Neural crest cell (in vitro differentiated cells): ENCODE results near the gene ACTL9. TPM values are rescaled to one million over a fixed set of nuclear protein-coding genes. Genes with fewer than 3 reads are reported as not detected.

Experiments used
- DNase-seq: peaks from one replicate; pipeline ENCODE4 v3.0.0; 2021; ENCODE audit warnings: low read depth, mixed read lengths, low spot score
- H3K27ac Mint-ChIP-seq: one replicate; pipeline ENCODE4 v1.8.0; 2021; ENCODE audit warnings: mild to moderate bottlenecking, mixed read lengths; ENCODE audit not compliant: unreplicated experiment
- H3K27me3 Mint-ChIP-seq: 2 replicates; pipeline ENCODE4 v1.8.0; 2021; ENCODE audit warnings: low read depth, mild to moderate bottlenecking, mixed read lengths
- H3K36me3 Mint-ChIP-seq: 2 replicates; pipeline ENCODE4 v1.8.0; 2021; ENCODE audit warnings: low read depth, mild to moderate bottlenecking, mixed read lengths
- H3K4me1 Mint-ChIP-seq: 2 replicates; pipeline ENCODE4 v1.8.0; 2021; ENCODE audit warnings: mixed read lengths
- H3K4me3 Mint-ChIP-seq: one replicate; pipeline ENCODE4 v1.8.0; 2021; ENCODE audit warnings: mild to moderate bottlenecking, mixed read lengths
- H3K9me3 Mint-ChIP-seq: 2 replicates; pipeline ENCODE4 v1.8.0; 2021; ENCODE audit warnings: mixed read lengths
- total RNA-seq: library from RNA; stranded (reverse); gene quantifications from 2 replicates; pipeline ENCODE4 v1.2.1, GENCODE V29; 2021
- TF ChIP-seq, protein P1 (sequence below): fragments of 200-600 bp; sonication (generic); conservative IDR thresholded peaks from 2 replicates; pipeline ENCODE4 v1.5.0; 2021; ENCODE audit warnings: antibody characterized with exemption, mild to moderate bottlenecking

Gene ACTL9
- total RNA-seq, 1 donor from 2014 or later: not detected

DNA sequence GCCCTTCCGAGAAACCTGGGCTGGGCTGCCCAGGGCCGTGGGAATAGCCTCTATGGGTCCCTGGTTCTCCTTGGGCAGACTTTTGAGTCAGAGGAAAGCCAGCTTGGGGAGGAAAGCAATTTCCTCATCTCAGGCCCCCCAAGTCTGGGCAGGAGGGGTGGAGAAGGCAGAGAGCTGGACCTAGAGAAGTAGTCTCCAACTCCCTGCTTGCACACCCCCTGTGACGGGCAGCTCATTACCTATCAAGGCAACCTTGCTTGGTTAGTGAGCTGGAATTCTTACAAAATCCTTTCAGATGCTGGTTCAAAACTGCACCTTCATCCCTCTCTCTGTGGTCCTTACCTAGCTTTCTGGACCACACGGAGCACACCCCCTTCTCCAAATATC, 33.9 kb downstream of the ACTL9 start:
- no peaks in the 10 kb centered on the region for H3K4me1 Mint-ChIP-seq
- DNase-seq: no peak
- H3K4me3 Mint-ChIP-seq: no peak overlapping the region
- H3K27me3 Mint-ChIP-seq: peaks cover 33% of the 10 kb centered on the region
- TF ChIP-seq, protein P1, sequence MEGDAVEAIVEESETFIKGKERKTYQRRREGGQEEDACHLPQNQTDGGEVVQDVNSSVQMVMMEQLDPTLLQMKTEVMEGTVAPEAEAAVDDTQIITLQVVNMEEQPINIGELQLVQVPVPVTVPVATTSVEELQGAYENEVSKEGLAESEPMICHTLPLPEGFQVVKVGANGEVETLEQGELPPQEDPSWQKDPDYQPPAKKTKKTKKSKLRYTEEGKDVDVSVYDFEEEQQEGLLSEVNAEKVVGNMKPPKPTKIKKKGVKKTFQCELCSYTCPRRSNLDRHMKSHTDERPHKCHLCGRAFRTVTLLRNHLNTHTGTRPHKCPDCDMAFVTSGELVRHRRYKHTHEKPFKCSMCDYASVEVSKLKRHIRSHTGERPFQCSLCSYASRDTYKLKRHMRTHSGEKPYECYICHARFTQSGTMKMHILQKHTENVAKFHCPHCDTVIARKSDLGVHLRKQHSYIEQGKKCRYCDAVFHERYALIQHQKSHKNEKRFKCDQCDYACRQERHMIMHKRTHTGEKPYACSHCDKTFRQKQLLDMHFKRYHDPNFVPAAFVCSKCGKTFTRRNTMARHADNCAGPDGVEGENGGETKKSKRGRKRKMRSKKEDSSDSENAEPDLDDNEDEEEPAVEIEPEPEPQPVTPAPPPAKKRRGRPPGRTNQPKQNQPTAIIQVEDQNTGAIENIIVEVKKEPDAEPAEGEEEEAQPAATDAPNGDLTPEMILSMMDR: no peak
- no peaks in the 10 kb centered on the region for H3K36me3 Mint-ChIP-seq
- H3K9me3 Mint-ChIP-seq: no peaks in the 10 kb centered on the region
- H3K27ac Mint-ChIP-seq: no peak overlapping the region

DNA sequence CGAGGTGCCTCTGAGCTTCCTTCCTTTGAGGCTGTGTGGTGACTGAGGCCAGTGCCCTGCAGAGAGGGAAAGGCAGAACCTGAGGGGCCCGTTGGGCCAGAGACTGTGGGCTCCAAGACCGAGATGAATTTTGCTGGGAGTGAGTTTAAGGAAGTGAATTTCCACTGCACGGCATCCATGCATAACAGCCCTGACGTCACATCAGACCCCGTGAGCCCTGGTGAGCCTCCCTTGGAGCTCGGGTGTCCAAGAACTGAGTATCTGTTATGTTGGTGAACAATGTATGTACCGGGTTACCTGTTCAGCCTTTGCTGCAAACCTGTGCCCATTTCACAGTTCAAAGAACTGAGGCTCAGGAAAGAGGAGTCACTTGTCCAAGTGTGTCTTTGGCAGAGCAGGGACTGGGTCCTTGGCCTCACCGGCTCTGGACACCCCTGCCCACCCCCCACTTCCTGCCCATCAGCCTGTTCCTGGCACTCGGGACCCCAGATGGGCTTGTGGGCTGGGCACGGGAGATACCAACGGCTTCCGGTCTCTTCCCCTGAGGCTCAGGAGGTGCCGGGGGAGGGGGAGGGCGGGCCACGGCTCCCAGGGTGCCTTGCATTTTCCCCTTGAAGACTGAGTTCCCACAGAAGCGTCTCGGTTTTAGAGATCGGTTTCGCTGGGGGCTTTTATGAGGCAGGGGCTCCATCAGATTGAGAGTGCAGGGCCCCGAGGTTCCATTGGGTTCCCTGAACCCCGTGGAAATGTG, 34.5 kb downstream of the ACTL9 start:
- Mint-ChIP-seq H3K9me3 (no peaks in the 10 kb centered on the region), H3K27ac (no peak overlapping the region), H3K27me3 (peaks cover 38% of the 10 kb centered on the region), H3K4me3 (no peak overlapping the region), H3K4me1 (no peaks in the 10 kb centered on the region), H3K36me3 (no peaks in the 10 kb centered on the region)
- TF ChIP-seq, protein P1: no peak
- DNase-seq: no peak

DNA sequence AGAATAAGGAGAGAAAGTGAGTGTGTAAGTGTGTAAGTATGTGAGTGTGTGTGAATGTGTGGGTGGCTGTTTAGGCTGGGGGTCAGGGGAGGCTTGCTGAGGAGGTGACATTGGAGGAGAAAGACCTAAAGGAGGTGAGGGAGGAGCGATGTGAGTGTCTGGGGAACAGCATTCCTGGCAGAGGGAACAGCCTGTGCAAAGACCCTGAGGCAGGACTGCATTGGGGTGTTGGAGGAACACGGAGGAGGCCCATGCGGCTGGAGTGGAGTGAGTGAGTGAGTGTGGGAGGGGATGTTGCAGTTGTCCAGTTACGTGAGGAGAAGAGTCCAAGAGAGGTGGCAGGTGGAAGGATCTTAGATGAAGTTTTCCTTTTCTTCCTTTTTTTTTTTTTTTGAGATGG, 36.3 kb downstream of the ACTL9 start:
- DNase-seq: no peak
- Mint-ChIP-seq H3K27ac (no peak overlapping the region), H3K36me3 (no peaks in the 10 kb centered on the region), H3K27me3 (peaks cover 46% of the 10 kb centered on the region), H3K4me3 (no peak overlapping the region), H3K9me3 (no peaks in the 10 kb centered on the region), H3K4me1 (no peaks in the 10 kb centered on the region)
- TF ChIP-seq, protein P1: no peak

DNA sequence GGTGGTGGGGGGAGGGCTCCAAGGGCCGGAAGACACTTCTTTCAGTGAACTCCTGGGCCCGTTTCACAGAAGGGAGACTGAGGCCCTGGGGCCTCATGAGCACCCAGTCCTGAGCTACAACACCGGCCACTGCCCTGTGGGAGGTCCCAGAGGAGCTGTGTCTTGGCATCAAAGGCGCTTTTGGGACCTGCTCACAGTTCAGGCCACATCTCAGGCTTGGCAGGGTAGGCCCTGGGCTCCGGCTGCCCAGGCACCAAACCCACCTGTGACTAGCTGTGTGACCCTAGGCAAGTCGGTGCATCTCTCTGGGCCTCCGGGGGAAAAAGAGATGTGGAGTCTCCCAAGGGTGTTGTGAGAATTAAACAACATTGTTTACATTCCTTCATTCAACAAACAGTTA, 38.7 kb downstream of the ACTL9 start:
- H3K36me3 Mint-ChIP-seq: no peaks in the 10 kb centered on the region
- no peak for DNase-seq
- no peaks in the 10 kb centered on the region for H3K4me1 Mint-ChIP-seq
- TF ChIP-seq, protein P1: no peak
- no peaks in the 10 kb centered on the region for H3K9me3 Mint-ChIP-seq
- no peak overlapping the region for H3K27ac Mint-ChIP-seq
- H3K4me3 Mint-ChIP-seq: no peak overlapping the region
- peaks cover 58% of the 10 kb centered on the region for H3K27me3 Mint-ChIP-seq

DNA sequence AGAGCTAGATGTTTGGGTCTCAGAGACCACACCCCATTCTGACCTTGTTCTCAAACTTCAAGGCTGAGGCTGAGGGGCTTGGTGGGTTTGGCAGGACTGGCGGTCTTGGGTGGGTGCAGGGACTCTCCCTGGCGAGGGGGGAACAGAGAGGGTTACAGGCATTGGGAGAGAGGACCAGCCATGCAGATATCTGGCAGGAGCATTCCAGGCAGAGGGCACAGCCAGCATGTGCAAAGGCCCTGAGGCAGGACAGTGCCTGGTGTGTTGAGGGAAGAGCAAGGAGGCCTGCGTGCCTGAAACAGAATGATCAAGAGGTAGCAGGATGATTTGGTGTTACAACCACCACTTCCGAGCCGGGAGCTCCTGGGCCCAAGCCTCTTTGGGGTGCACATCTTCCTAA, 40.7 kb downstream of the ACTL9 start:
- Mint-ChIP-seq H3K9me3 (no peaks in the 10 kb centered on the region), H3K27me3 (peaks cover 63% of the 10 kb centered on the region), H3K4me1 (no peaks in the 10 kb centered on the region), H3K36me3 (no peaks in the 10 kb centered on the region), H3K27ac (no peak overlapping the region), H3K4me3 (no peak overlapping the region)
- TF ChIP-seq, protein P1: no peak
- no peak for DNase-seq
